Measurements from ENCODE around the gene MICOS13.
"Not testable (repeated sequence)": the region's sequence is repeated elsewhere in the genome, so short reads cannot be mapped to it uniquely, and the experiment has no call there.

MICOS13 gene

DNA sequence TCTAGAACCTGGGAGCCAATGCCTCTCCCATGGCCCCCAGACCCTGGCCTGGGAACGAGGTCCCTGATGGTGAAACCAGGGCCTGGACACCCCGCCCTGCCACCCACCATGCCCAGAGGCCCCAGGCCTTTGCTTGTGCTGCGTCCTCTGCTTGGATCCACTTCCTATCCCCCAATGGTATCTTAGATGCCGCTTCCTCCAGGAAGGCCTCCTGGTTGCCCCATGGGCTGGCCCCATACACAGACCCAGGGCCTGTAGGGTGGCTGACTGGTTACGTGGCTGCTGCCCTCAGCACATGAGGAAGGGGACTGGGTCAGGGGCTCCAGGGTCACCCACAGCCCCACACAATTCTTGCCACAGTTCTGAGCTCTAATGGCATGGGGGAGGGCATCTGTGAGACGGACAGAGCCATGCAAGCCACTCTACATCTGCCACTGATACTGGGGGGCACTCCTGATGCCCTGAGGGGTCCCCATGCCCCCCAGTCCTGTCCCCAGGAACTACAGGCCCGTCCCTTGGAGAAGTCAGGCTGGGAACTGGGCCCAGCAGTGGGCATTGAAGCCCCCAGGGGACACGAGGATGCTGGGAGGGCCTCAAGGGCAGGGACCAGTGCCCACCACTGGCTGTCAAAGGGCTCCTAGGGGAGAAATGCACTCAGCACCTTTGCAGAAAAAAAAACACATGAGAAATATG lies 14.8 kb upstream of the MICOS13 start:
- Mint-ChIP-seq H3K27ac (no peak overlapping the region), H3K27me3 (no peaks in the 10 kb centered on the region), H3K4me1 (ENCODE audit: low read depth) (peaks cover 26% of the 10 kb centered on the region), H3K9me3 (no peaks in the 10 kb centered on the region), H3K36me3 (ENCODE audit: low read depth) (peaks cover 49% of the 10 kb centered on the region), H3K4me3 (peak overlapping the region; percentile 48)

DNA sequence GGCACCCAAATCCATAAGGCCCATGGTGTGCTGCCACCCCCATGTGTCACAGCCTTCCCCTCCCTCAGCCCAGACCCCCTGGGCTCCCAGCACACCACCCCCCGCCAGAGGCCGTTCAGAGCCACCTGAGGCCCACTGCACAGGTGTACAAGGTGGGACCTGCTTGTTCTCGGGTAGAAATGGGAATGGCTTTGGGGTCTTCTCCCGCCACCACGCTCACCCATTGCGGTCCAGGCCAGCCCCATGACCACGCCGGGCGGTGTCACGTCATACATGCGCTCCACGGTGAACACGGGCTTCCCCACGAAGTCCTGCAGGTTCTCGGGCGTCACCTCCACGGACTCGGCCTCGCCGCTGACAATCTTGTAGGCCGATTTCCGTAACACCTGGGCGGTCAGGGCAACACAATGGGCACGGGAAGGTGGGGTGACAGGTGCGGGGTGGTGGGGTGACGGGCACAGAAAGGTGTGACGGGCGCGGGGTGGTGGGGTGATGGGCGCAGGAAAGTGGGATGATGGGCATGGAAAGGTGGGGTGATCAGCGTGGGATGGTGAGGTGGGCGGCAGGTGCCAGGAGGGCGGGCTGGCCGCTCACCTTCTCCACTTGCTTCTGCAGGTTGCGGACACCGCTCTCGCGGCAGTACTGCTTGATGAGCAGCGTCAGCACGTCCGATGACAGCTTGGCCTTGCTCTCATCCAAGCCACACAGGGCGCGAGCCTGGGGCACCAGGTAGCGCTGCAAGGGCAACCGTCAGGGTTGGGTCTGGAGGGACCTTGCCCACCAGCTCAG lies 14.0 kb upstream of the MICOS13 start:
- no peaks in the 10 kb centered on the region for H3K27me3 Mint-ChIP-seq
- H3K9me3 Mint-ChIP-seq: no peaks in the 10 kb centered on the region
- peaks cover 30% of the 10 kb centered on the region for H3K4me1 Mint-ChIP-seq (ENCODE audit: low read depth)
- peak overlapping the region; percentile 68 for H3K27ac Mint-ChIP-seq
- peaks cover 52% of the 10 kb centered on the region for H3K36me3 Mint-ChIP-seq (ENCODE audit: low read depth)
- peak overlapping the region; percentile 48 for H3K4me3 Mint-ChIP-seq

DNA sequence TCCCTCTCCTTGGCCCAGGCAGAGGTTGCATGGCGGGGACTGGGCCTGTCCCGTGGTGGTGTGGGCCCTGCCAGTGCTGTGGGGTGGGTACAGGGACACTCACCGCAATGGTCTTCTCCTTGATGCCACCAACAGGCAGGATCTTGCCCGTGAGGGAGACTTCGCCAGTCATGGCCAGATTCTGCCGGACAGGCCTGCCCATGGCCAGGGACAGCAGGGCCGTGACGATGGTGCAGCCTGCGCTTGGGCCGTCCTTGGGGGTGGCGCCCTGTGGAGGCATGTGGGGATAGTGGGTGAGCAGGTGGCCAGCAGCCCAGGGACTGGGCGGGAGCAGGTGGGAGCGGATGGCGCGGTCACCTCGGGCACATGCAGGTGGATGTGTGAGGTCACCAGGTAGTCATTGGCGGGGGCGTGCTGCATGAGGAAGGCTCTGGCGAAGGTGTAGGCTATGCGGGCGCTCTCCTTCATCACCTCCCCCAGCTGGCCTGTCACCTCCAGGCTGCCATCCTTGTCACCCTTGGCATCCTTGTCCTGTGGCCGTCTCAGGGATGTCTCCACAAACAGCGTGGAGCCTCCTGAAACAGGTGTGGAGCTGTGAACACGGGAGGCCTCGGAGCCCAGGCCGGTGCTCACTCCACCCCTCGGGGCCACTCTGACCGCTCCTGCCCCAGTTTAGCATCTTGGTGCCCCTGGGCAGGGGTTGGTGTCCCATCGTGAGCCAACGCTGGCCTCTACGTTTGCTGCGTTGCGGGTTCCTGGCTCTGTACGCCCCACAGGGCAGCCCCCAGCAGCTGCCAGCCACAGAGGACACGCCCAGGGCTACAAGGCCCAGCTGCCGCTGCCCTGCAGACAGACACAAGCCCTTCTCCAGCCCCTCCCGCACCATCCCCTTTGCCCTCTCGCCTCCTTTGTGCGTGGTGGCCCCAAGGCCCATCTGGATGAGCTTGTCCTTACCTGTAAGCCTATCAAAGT lies 13.2 kb upstream of the MICOS13 start:
- peaks cover 44% of the 10 kb centered on the region for H3K36me3 Mint-ChIP-seq (ENCODE audit: low read depth)
- H3K4me3 Mint-ChIP-seq: peak overlapping the region; percentile 96

DNA sequence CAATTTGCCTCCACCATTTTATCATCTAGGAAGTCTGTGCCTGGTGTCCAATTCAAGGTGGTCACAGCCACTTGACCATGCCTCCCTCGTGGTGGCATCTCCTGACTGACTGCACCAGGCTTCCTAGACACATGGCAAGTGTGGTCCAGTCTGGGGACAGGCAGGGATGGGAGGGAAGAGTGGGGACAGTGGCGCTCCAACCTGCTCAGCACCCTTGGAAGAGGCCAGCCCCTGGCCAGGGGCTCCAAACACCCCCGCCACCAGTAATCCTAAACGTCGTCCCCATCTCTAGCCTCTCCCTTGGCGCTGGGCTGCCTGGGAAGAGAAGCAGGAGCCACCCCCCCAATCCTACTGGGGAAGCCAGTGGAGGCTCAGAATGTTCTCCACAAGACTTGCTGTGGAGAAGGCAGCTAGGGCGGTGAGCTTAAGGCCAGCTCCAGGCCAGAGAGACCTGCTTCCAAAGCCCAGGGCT lies 12.4 kb upstream of the MICOS13 start:
- H3K27ac Mint-ChIP-seq: peak overlapping the region; percentile 97
- H3K9me3 Mint-ChIP-seq: no peaks in the 10 kb centered on the region
- peaks cover 39% of the 10 kb centered on the region for H3K4me1 Mint-ChIP-seq (ENCODE audit: low read depth)
- H3K4me3 Mint-ChIP-seq: peak overlapping the region; percentile 96
- peaks cover 44% of the 10 kb centered on the region for H3K36me3 Mint-ChIP-seq (ENCODE audit: low read depth)
- H3K27me3 Mint-ChIP-seq: no peaks in the 10 kb centered on the region

More for the DNA sequence above, 13.2 kb upstream of the MICOS13 start:
- Mint-ChIP-seq H3K27ac (peak overlapping the region; percentile 97), H3K9me3 (no peaks in the 10 kb centered on the region), H3K27me3 (no peaks in the 10 kb centered on the region), H3K4me1 (ENCODE audit: low read depth) (peaks cover 34% of the 10 kb centered on the region)

DNA sequence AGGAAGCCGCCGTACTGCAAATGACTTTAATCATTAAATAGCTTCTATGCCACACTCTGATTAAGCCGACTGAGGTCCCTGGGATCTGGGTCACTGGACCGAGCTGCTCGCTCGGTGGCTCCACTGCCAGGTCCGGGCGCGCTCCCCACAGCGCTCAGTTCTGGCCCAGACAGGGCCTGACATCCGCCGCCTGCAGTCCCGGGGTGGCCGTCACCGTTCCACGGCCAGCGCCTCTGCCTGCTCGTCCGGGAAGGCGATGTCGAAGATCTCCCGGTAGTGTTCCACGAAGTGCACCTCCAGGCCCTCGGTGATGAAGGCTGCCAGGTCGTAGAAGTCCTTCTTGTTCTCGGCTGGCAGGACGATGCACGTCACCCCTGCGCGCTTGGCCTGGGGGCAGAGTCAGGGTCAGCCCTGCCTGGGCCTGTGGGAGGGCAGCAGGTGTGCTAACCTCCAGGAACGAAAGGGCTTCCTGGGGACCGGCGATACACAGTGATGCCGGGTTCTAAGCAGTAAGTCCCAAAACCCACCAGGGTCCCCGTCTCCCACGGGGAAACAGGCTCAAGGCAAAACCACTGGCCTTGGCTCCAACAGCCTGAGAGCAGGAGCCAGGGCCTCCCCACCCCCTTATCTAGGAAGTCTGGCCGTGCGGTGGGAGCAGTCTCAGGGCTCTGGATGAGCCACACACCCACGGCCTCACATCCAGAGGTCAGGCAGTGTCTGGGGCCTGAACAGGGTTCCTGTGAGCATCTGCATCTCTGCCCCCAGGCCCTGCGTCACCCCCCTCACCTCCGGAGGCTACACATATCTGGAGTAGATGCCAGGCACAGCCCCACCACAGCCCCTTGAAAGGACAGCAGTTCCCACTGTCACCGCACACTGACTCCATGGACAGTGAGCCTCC lies 11.8 kb upstream of the MICOS13 start:
- H3K36me3 Mint-ChIP-seq (ENCODE audit: low read depth): peaks cover 44% of the 10 kb centered on the region
- H3K27ac Mint-ChIP-seq: peak overlapping the region; percentile 97
- peak overlapping the region; percentile 96 for H3K4me3 Mint-ChIP-seq
- H3K9me3 Mint-ChIP-seq: no peaks in the 10 kb centered on the region
- H3K27me3 Mint-ChIP-seq: no peaks in the 10 kb centered on the region
- peaks cover 39% of the 10 kb centered on the region for H3K4me1 Mint-ChIP-seq (ENCODE audit: low read depth)

DNA sequence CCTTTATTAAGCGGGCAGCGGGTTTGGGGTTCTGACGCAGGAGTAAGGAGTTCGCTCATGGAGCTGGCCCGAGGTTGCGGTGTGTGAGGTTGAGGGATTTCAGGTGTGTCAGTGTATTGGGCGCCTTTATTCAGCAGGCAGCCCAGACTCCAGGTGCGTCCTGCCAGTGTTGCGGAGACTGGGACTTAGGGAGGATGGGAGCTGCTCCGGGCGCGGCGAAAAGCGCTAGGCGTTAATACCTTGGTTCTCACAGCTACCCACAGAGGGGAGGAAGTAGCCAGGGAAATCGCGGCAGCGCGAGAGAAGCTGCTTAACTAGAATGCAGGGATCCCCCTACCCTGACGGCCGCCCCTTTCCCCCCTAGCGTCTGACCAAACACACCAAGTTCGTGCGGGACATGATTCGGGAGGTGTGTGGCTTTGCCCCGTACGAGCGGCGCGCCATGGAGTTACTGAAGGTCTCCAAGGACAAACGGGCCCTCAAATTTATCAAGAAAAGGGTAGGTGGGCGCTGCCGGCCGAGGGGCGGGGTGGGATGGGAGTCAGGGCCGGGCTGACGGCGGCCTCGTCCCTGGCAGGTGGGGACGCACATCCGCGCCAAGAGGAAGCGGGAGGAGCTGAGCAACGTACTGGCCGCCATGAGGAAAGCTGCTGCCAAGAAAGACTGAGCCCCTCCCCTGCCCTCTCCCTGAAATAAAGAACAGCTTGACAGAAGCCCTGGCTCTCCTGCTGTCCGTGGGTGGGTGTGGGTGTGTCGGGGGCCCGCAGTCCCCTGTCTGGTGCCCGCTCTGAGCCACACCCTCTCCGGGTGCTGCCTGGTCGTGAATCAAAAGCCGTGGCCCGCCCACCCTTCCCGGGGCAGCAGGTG lies 10.9 kb upstream of the MICOS13 start:
- peaks cover 43% of the 10 kb centered on the region for H3K4me1 Mint-ChIP-seq (ENCODE audit: low read depth)
- peak overlapping the region; percentile 97 for H3K27ac Mint-ChIP-seq
- H3K27me3 Mint-ChIP-seq: no peaks in the 10 kb centered on the region
- H3K9me3 Mint-ChIP-seq: no peaks in the 10 kb centered on the region
- peaks cover 39% of the 10 kb centered on the region for H3K36me3 Mint-ChIP-seq (ENCODE audit: low read depth)
- peak overlapping the region; percentile 96 for H3K4me3 Mint-ChIP-seq

DNA sequence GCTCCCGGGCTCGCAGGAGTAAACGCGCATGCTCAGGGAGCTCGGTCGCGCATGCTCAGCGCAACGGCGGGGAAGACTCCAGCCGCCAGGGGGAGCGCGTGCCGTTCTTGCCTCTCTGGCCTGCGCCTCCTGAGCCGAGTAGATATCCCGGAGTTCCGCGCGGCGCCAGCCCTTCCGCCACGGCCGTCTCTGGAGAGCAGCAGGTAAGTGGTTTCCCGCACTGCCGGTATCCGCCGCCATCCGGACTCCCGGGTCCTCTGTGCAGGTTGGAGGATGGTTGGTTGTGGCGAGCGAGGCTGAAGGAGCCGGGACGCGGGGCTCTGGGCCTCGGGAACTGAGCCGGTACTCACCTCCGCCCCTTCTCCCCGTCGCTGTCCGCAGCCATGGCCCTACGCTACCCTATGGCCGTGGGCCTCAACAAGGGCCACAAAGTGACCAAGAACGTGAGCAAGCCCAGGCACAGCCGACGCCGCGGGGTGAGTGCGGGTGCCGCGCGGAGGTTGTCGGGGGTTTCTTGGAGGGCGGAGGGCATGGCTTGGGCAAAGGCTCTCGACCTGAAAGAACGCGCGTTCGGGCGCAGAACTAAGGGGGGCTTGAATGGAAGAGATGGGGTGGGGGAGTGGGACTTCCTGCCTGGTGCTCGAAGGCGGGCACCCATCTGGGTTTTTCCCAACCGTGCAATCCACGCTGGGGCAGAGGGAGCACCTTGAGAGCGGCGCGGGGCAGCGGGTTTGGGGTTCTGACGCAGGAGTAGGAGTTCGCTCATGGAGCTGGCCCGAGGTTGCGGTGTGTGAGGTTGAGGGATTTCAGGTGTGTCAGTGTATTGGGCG lies 10.0 kb upstream of the MICOS13 start, which contains the start of gene RPL36:
TSS of gene RPL36 (plus strand) at position 171 of the 830 bp plus-strand sequence. CDS start at position 384, 213 bp downstream.
- Mint-ChIP-seq H3K4me3 (peak within 1 kb of the TSS; percentile 96), H3K4me1 (ENCODE audit: low read depth) (peaks cover 43% of the 10 kb centered on the region), H3K9me3 (no peaks in the 10 kb centered on the region), H3K27me3 (no peaks in the 10 kb centered on the region), H3K27ac (peak within 1 kb of the TSS; percentile 97), H3K36me3 (ENCODE audit: low read depth) (peaks cover 39% of the 10 kb centered on the region)

DNA sequence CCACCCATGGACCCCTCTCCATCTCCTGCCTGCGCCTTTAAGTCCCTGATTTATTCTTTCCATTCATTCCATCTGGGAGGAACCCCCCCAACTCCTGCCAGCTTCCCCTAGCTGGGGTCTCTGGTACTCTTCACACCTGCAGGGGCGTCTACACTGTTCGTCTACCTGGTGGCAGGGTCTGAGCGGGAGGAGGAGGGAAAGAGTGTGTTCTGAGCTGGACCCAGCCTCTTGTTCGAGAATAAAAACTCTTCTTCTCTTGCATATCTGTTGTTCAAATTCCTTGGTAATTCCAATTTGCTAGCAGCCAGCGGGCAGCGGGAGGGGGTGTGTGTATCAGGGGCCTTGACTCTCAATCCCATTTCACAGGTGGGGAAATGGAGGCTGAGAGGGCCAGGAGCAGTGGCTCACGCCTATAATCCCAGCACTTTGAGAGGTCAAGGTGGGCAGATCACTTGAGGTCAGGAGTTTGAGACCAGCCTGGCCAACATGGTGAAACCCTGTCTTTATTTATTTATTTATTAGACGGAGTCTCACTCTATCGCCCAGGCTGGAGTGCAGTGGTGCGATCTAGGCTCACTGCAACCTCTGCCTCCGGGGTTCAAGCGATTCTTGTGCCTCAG lies 8.1 kb upstream of the MICOS13 start:
- not testable (repeated sequence) for H3K27me3 Mint-ChIP-seq, H3K27ac Mint-ChIP-seq, H3K9me3 Mint-ChIP-seq
- H3K36me3 Mint-ChIP-seq (ENCODE audit: low read depth): peaks cover 31% of the 10 kb centered on the region
- peaks cover 43% of the 10 kb centered on the region for H3K4me1 Mint-ChIP-seq (ENCODE audit: low read depth)
- H3K4me3 Mint-ChIP-seq: peak overlapping the region; percentile 3

DNA sequence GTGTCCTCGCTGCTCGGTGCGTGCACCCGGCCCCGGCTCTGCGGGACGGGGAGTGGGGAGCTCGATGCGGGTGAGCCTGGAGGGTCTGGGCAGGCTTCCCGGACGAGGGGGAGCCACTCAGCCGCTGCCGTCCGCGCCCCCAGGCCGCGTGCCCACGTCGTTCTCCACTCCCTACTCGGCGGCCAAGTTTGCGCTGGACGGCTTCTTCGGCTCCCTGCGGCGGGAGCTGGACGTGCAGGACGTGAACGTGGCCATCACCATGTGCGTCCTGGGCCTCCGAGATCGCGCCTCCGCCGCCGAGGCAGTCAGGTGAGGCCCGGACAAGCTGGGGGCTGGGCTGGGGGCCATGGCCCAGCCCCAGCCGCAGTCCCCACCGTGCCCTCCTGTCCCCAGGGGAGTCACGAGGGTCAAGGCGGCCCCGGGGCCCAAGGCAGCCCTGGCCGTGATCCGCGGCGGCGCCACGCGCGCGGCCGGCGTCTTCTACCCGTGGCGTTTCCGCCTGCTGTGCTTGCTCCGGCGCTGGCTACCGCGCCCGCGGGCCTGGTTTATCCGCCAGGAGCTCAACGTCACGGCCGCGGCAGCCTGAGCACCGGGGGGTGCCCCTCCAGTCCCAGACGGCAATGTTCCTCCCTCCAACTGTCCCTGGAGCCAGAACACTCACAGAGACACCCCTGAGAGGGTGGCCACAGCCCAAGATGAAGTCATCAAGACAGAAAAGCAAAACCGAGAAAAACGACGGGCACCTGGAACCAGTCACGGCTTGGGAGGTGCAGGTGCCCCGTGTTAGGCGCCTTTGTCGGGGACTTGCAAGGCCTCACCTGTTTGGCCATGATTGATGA lies 7.3 kb upstream of the MICOS13 start:
- H3K4me1 Mint-ChIP-seq (ENCODE audit: low read depth): peaks cover 36% of the 10 kb centered on the region
- H3K9me3 Mint-ChIP-seq: no peaks in the 10 kb centered on the region
- H3K27ac Mint-ChIP-seq: no peak overlapping the region
- no peaks in the 10 kb centered on the region for H3K27me3 Mint-ChIP-seq
- H3K4me3 Mint-ChIP-seq: peak overlapping the region; percentile 78
- H3K36me3 Mint-ChIP-seq (ENCODE audit: low read depth): peaks cover 24% of the 10 kb centered on the region

DNA sequence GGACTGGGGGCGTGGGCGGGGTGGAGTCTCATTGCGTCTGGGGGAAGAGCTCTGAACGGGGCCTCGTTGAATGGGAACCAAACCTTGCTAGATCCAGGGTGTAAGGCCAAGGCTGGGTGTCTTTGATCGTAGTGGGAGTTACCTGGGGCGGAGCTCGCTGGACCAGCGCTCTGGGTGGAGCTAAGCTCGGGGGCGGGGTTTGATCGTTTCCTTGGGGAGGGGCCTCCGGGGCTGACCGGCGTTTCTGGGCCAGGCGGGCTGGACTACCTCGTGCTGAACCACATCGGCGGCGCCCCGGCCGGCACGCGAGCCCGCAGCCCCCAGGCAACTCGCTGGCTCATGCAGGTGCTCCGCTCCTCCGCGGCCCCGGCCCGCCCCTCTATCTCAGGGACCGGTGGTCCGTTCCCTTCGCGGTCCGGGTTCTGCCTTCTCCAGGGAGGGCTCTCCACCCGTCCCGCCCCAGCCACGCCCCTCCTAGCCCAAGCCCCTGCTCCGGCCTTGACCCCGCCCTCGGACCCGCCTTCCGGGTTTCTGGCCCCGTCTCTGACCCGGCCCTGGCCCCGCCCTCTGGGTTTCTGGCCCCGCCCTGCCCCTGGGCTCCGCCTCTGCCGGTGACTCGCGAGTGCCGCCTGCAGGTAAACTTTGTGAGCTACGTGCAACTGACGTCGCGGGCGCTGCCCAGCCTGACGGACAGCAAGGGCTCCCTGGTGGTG lies 6.5 kb upstream of the MICOS13 start:
- H3K27ac Mint-ChIP-seq: peak overlapping the region; percentile 70
- H3K9me3 Mint-ChIP-seq: no peaks in the 10 kb centered on the region
- no peaks in the 10 kb centered on the region for H3K27me3 Mint-ChIP-seq
- H3K36me3 Mint-ChIP-seq (ENCODE audit: low read depth): peaks cover 16% of the 10 kb centered on the region
- H3K4me1 Mint-ChIP-seq (ENCODE audit: low read depth): peaks cover 31% of the 10 kb centered on the region
- peak overlapping the region; percentile 78 for H3K4me3 Mint-ChIP-seq

DNA sequence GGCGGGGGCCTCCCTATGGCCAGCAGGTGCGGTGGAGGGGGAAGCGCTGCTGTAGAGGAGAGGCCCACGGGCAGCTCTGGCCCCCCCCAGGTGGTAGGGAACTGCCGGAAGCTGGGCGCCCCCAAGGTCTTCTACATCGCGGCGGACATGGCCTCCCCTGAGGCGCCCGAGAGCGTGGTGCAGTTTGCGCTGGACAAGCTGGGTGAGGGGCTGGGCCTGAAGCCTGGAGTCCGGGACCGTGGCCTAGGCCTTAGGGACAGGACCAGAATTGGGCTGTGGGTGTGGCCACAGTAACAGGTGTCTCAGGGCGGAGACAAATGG lies 6.0 kb upstream of the MICOS13 start:
- H3K9me3 Mint-ChIP-seq: no peaks in the 10 kb centered on the region

More for the DNA sequence above, 6.0 kb upstream of the MICOS13 start:
- H3K27me3 Mint-ChIP-seq: no peaks in the 10 kb centered on the region
- peaks cover 13% of the 10 kb centered on the region for H3K36me3 Mint-ChIP-seq (ENCODE audit: low read depth)
- H3K27ac Mint-ChIP-seq: peak overlapping the region; percentile 70
- H3K4me1 Mint-ChIP-seq (ENCODE audit: low read depth): peaks cover 33% of the 10 kb centered on the region
- peak overlapping the region; percentile 78 for H3K4me3 Mint-ChIP-seq
